ENCODE results near the gene SLC17A6. TPM values are rescaled to one million over a fixed set of nuclear protein-coding genes. Genes with fewer than 3 reads are reported as not detected.

Gene SLC17A6
- total and polyA plus RNA-seq, 4 donors = not detected

DNA sequence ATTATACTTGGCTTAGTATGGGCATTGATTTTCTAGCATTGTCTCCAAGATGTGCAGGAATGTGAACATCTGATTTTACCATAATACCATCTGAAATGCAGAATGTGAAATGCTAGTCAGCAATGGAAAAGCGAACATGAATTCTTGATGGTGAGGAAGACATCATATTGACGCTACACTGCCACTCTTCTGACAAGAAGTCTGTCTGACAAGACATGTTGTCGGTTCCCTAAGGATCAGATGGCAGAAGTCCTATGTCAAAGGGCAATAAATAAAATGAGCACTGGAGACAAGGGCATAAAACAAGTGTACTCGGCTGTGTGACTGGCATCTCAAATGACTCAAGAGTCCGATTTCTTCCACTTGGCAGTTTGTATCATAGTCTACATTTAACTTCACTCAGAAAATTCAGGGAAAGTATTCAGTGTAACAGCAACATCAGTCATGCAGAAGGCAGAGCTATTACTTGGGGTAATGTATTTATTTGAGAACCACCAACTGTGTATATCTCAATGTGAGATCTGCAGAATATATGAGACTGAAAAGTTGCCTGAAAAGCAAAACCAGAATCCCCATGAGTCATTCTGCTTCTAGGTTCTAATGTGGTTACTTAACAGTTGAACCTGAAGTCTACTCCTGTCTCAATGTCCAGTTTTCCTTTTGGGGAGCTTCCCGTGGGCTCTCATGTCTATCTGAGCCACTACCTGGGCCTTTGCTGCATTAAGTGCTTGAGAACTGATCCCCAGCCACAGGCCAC is 51.5 kb downstream of the SLC17A6 start:
- Histone ChIP-seq H3K9ac (ENCODE audit: low read depth in 1 of 2, low read length in 2 of 2) (no peak overlapping the region), H3K4me3 (ENCODE audit: low read depth in 1 of 3, low read length in 3 of 3) (no peak overlapping the region), H3K27ac (ENCODE audit: low read depth in 1 of 2, low read length in 2 of 2) (no peak overlapping the region), H3K27me3 (ENCODE audit: control insufficient read depth in 4 of 4, insufficient read depth in 4 of 4, low read length in 3 of 4) (peaks cover 0 to 3% (median 0%) of the 10 kb centered on the region in 4 donors), H3K4me1 (ENCODE audit: control insufficient read depth in 4 of 4, insufficient read depth in 4 of 4, low read length in 3 of 4) (no peaks in the 10 kb centered on the region), H3K36me3 (ENCODE audit: control insufficient read depth in 4 of 4, insufficient read depth in 3 of 4, low read depth in 1 of 4, low read length in 3 of 4) (no peaks in the 10 kb centered on the region), H3K9me3 (ENCODE audit: control insufficient read depth in 4 of 4, low read length in 3 of 4) (no peaks in the 10 kb centered on the region)
- WGBS = 79% methylated on average over 6 of the region's 6 CpGs
- no peak for DNase-seq (ENCODE audit: low spot score)
- TF ChIP-seq FOXA2 (IDR thresholded peaks at IDR 0.05) (no peak), JUND (IDR thresholded peaks at IDR 0.05) (no peak), RAD21 (IDR thresholded peaks at IDR 0.05) (no peak), EGR1 (IDR thresholded peaks at IDR 0.05; ENCODE audit: low read depth in 2 of 2) (no peak), TAF1 (conservative IDR thresholded peaks at IDR 0.05) (no peak), ZBTB33 (IDR thresholded peaks at IDR 0.05) (no peak), GABPA (IDR thresholded peaks at IDR 0.05 in 1 of 2, conservative IDR thresholded peaks at IDR 0.05 in 1 of 2) (no peak)

DNA sequence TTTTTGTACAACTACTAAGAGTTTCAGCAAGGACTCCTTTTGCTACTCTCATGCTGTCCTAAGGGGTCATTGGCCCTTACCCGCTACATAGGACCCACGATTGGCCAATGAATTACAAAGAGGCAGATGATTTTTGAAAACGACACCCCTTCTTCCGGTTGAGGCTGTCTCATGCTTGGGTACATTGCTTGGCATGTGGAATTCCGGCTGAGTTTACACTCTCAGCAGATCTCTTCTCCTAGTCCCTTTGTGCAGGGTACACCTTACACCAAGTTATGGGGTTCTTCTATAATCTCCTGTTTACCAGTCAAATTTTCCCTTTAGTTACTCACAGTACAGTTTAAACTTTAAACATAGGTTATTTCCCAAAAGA is 52.1 kb downstream of the SLC17A6 start:
- WGBS = 78% methylated on average over 5 of the region's 5 CpGs
- no peak overlapping the region for H3K27ac ChIP-seq (ENCODE audit: low read depth in 1 of 2, low read length in 2 of 2)
- H3K27me3 ChIP-seq (ENCODE audit: control insufficient read depth in 4 of 4, insufficient read depth in 4 of 4, low read length in 3 of 4) = peaks cover 0 to 3% (median 0%) of the 10 kb centered on the region in 4 donors
- no peak for DNase-seq (ENCODE audit: low spot score)
- no peak overlapping the region for H3K4me3 ChIP-seq (ENCODE audit: low read depth in 1 of 3, low read length in 3 of 3)
- no peak overlapping the region for H3K9ac ChIP-seq (ENCODE audit: low read depth in 1 of 2, low read length in 2 of 2)
- no peaks in the 10 kb centered on the region for H3K36me3 ChIP-seq (ENCODE audit: control insufficient read depth in 4 of 4, insufficient read depth in 3 of 4, low read depth in 1 of 4, low read length in 3 of 4)
- no peaks in the 10 kb centered on the region for H3K9me3 ChIP-seq (ENCODE audit: control insufficient read depth in 4 of 4, low read length in 3 of 4)
- no peaks in the 10 kb centered on the region for H3K4me1 ChIP-seq (ENCODE audit: control insufficient read depth in 4 of 4, insufficient read depth in 4 of 4, low read length in 3 of 4)
- TF ChIP-seq EGR1 (IDR thresholded peaks at IDR 0.05; ENCODE audit: low read depth in 2 of 2) (no peak), YY1 (IDR thresholded peaks at IDR 0.05) (no peak), GABPA (IDR thresholded peaks at IDR 0.05 in 1 of 2, conservative IDR thresholded peaks at IDR 0.05 in 1 of 2) (no peak), NR2F2 (IDR thresholded peaks at IDR 0.05) (no peak), ZBTB33 (IDR thresholded peaks at IDR 0.05) (no peak), RAD21 (IDR thresholded peaks at IDR 0.05) (no peak), HNF4A (conservative IDR thresholded peaks at IDR 0.05) (no peak), FOXA2 (IDR thresholded peaks at IDR 0.05) (no peak), FOXA1 (IDR thresholded peaks at IDR 0.05) (no peak), TAF1 (conservative IDR thresholded peaks at IDR 0.05) (no peak), SP1 (IDR thresholded peaks at IDR 0.05) (no peak), RXRA (IDR thresholded peaks at IDR 0.05) (no peak)
- TF ChIP-seq, protein P1, sequence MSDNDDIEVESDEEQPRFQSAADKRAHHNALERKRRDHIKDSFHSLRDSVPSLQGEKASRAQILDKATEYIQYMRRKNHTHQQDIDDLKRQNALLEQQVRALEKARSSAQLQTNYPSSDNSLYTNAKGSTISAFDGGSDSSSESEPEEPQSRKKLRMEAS (IDR thresholded peaks at IDR 0.05) = no peak
- TF ChIP-seq, protein P2, sequence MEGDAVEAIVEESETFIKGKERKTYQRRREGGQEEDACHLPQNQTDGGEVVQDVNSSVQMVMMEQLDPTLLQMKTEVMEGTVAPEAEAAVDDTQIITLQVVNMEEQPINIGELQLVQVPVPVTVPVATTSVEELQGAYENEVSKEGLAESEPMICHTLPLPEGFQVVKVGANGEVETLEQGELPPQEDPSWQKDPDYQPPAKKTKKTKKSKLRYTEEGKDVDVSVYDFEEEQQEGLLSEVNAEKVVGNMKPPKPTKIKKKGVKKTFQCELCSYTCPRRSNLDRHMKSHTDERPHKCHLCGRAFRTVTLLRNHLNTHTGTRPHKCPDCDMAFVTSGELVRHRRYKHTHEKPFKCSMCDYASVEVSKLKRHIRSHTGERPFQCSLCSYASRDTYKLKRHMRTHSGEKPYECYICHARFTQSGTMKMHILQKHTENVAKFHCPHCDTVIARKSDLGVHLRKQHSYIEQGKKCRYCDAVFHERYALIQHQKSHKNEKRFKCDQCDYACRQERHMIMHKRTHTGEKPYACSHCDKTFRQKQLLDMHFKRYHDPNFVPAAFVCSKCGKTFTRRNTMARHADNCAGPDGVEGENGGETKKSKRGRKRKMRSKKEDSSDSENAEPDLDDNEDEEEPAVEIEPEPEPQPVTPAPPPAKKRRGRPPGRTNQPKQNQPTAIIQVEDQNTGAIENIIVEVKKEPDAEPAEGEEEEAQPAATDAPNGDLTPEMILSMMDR (IDR thresholded peaks at IDR 0.05; ENCODE audit: low read depth, low read length, missing input control) = no peak
- TF ChIP-seq, protein P3, sequence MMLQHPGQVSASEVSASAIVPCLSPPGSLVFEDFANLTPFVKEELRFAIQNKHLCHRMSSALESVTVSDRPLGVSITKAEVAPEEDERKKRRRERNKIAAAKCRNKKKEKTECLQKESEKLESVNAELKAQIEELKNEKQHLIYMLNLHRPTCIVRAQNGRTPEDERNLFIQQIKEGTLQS (IDR thresholded peaks at IDR 0.05) = no peak

Data from liver (tissue), 9 donors.